HCT116 (cell line): Measurements from ENCODE around the gene CRY2. TPM values are rescaled to one million over a fixed set of nuclear protein-coding genes. Genes with fewer than 3 reads are reported as not detected.

Source experiments
- ATAC-seq: fragments of 200-7000 bp; cut with Tn5 transposase; 2 replicates; pipeline ENCODE4 v1.9.1; 2020; ENCODE audit warnings: mild to moderate bottlenecking, moderate library complexity
- BruUV-seq: library from RNA; stranded (reverse); fragments of 400-500 nt; replicated peaks from 2 replicates; lab custom pipeline; 2021; lab: Mats Ljungman, UMichigan
- CTCF ChIA-PET: fragments of 300-600 bp; sonication (Branson Sonifier 250); formaldehyde crosslinking; loops from one replicate; lab custom pipeline; 2021; ENCODE audit warnings: antibody characterized with exemption; lab: Charles Lee
- POLR2A ChIA-PET: fragments of 300-600, 350-600 bp; sonication (Branson Sonifier 250); formaldehyde crosslinking; loops from one replicate; lab custom pipeline; 2021; ENCODE audit warnings: antibody characterized with exemption; lab: Charles Lee
- RAD21 ChIA-PET, 2 experiments: fragments of 300-600 bp; sonication (Branson Sonifier 250); formaldehyde crosslinking; loops; one replicate each; lab custom pipeline; 2023; ENCODE audit warnings: low total read pairs in 2 of 2; ENCODE audit not compliant: uncharacterized antibody in 2 of 2, unreplicated experiment in 2 of 2, low non-redundant PET in 1 of 2; lab: Charles Lee
- DNase-seq: peaks from one replicate; pipeline ENCODE4 v3.0.0-alpha.2; 2010; ENCODE audit warnings: low read depth, low spot score
- H2AFZ ChIP-seq: fragments of 200-600 bp; shearing (Covaris generic), sonication (generic); 2 replicates; pipeline ENCODE4 v1.6.1; 2017; ENCODE audit warnings: low read depth, mixed run types, mixed read lengths, antibody characterized with exemption, low read length; ENCODE audit not compliant: poor library complexity, severe bottlenecking
- H3K27ac ChIP-seq: 2 replicates; pipeline ENCODE4 v1.5.1; 2012; ENCODE audit warnings: low read depth, low read length
- H3K27me3 ChIP-seq: fragments of 200-600 bp; sonication (generic); 2 replicates; pipeline ENCODE4 v1.6.1; 2016; ENCODE audit warnings: mixed run types, low read length, mixed read lengths; ENCODE audit not compliant: insufficient read depth
- H3K36me3 ChIP-seq, 2 experiments: fragments of 200-500 bp in 1 of 2; fragments of 200-600 bp in 1 of 2; sonication (Bioruptor generic) in 1 of 2; sonication (generic) in 1 of 2; 2 replicates each; pipeline versions ENCODE4 v1.5.1 to v1.6.1; 2014 to 2016; ENCODE audit warnings: low read length in 2 of 2, inconsistent platforms in 1 of 2, mixed read lengths in 1 of 2, mixed run types in 1 of 2; ENCODE audit not compliant: insufficient read depth in 2 of 2, control insufficient read depth in 1 of 2
- H3K4me1 ChIP-seq, 2 experiments: fragments of 200-600 bp in 1 of 2; sonication (generic) in 1 of 2; 2 replicates each; pipeline versions ENCODE4 v1.5.1 to v1.6.1; 2012 to 2017; ENCODE audit warnings: low read length in 2 of 2, inconsistent platforms in 1 of 2, mild to moderate bottlenecking in 1 of 2, mixed read lengths in 1 of 2, mixed run types in 1 of 2, moderate library complexity in 1 of 2; ENCODE audit not compliant: insufficient read depth in 2 of 2, control insufficient read depth in 1 of 2
- H3K4me2 ChIP-seq: fragments of 200-600 bp; sonication (generic); 2 replicates; pipeline ENCODE4 v1.6.1; 2017; ENCODE audit warnings: mixed run types, low read length, mixed read lengths
- H3K4me3 ChIP-seq, 2 experiments: fragments of 200-600 bp in 1 of 2; sonication (generic) in 1 of 2; replicated peaks in 1 of 2; 2 replicates each; pipeline ENCODE4 v1.5.1; 2011 to 2016; ENCODE audit warnings: low read length in 2 of 2, control low read depth in 1 of 2, low read depth in 1 of 2, mild to moderate bottlenecking in 1 of 2, mixed read lengths in 1 of 2, mixed run types in 1 of 2
- H3K79me2 ChIP-seq: fragments of 200-600 bp; sonication (generic); 2 replicates; pipeline ENCODE4 v1.6.1; 2017; ENCODE audit warnings: mild to moderate bottlenecking, mixed run types, low read length, moderate library complexity, mixed read lengths; ENCODE audit not compliant: insufficient read depth
- H3K9ac ChIP-seq: fragments of 200-600 bp; sonication (generic); 2 replicates; pipeline ENCODE4 v1.6.1; 2016; ENCODE audit warnings: low read length, mixed read lengths
- H3K9me2 ChIP-seq: fragments of 200-600 bp; sonication (generic), shearing (Covaris generic); 2 replicates; pipeline ENCODE4 v1.6.1; 2017; ENCODE audit warnings: mixed run types, mild to moderate bottlenecking, moderate library complexity; ENCODE audit not compliant: insufficient read depth
- H3K9me3 ChIP-seq, 2 experiments: fragments of 200-500 bp in 1 of 2; fragments of 200-600 bp in 1 of 2; sonication (Bioruptor generic) in 1 of 2; sonication (generic) in 1 of 2; 2 replicates each; pipeline ENCODE4 v1.6.1; 2014 to 2017; ENCODE audit warnings: low read length in 2 of 2, mixed read lengths in 2 of 2, inconsistent platforms in 1 of 2, low read depth in 1 of 2, mild to moderate bottlenecking in 1 of 2, mixed run types in 1 of 2, moderate library complexity in 1 of 2; ENCODE audit not compliant: control insufficient read depth in 1 of 2, insufficient read depth in 1 of 2
- H4K20me1 ChIP-seq: fragments of 200-600 bp; sonication (generic), shearing (Covaris generic); 2 replicates; pipeline ENCODE4 v1.6.1; 2017; ENCODE audit warnings: mixed run types, mild to moderate bottlenecking, moderate library complexity; ENCODE audit not compliant: insufficient read depth
- EGR1 ChIP-seq: IDR thresholded peaks from 2 replicates; pipeline ENCODE4 v1.6.1; 2012; ENCODE audit warnings: low read depth
- ELF1 ChIP-seq: IDR thresholded peaks from 2 replicates; pipeline ENCODE4 v1.6.1; 2012; ENCODE audit warnings: low read depth, borderline replicate concordance
- FOSL1 ChIP-seq: IDR thresholded peaks from 2 replicates; pipeline ENCODE4 v1.6.1; 2012; ENCODE audit warnings: low read depth
- JUND ChIP-seq: IDR thresholded peaks from 2 replicates; pipeline ENCODE4 v1.6.1; 2012
- POLR2A ChIP-seq: IDR thresholded peaks from 2 replicates; pipeline ENCODE4 v1.7.0; 2011; ENCODE audit warnings: borderline replicate concordance; ENCODE audit not compliant: insufficient read depth, insufficient read length; ENCODE audit errors: extremely low read depth
- RAD21 ChIP-seq: IDR thresholded peaks from 2 replicates; pipeline ENCODE4 v1.6.1; 2012; ENCODE audit warnings: low read depth, mild to moderate bottlenecking
- REST ChIP-seq: IDR thresholded peaks from 2 replicates; pipeline ENCODE4 v1.6.1; 2012; ENCODE audit warnings: low read depth
- TCF7L2 ChIP-seq: IDR thresholded peaks from 2 replicates; pipeline ENCODE4 v1.7.0; 2011; ENCODE audit warnings: borderline replicate concordance, inconsistent platforms; ENCODE audit not compliant: insufficient read depth, insufficient read length; ENCODE audit errors: extremely low read depth
- ZBTB33 ChIP-seq: IDR thresholded peaks from 2 replicates; pipeline ENCODE4 v1.6.1; 2011; ENCODE audit warnings: mild to moderate bottlenecking, low read length, moderate library complexity; ENCODE audit not compliant: insufficient replicate concordance; ENCODE audit errors: extremely low read depth
- ZFX ChIP-seq: fragments of 450-650 bp; IDR thresholded peaks from 2 replicates; pipeline ENCODE4 v1.6.1; 2017
- ZNF274 ChIP-seq: fragments of 200-500 bp; sonication (Bioruptor generic); IDR thresholded peaks from 2 replicates; pipeline ENCODE4 v1.6.1; 2014; ENCODE audit warnings: mild to moderate bottlenecking, low read depth, low read length, inconsistent platforms
- intact Hi-C: fragments of 100-400 bp; cut with micrococcal nuclease; formaldehyde crosslinking; loops from 2 replicates; pipeline ENCODE4 v1.10.0; 2022
- total RNA-seq: library from RNA; stranded (reverse); gene quantifications from one replicate; pipeline ENCODE4 v1.2.1, GENCODE V29; 2021; ENCODE audit not compliant: unreplicated experiment

Gene CRY2
- total RNA-seq, 1 experiment from 2014 or later = 18.0 TPM

GRCh38 chr11:45828996-45829395, 18.3 kb upstream of the CRY2 start:
- no peaks in the 10 kb centered on the region for H3K79me2 ChIP-seq
- no peaks in the 10 kb centered on the region for H3K9me2 ChIP-seq
- BruUV-seq = no TSS peak
- no peak overlapping the region for H3K9ac ChIP-seq
- H3K27ac ChIP-seq = no peak overlapping the region
- no peaks in the 10 kb centered on the region for H4K20me1 ChIP-seq
- no peaks in the 10 kb centered on the region for H3K36me3 ChIP-seq
- RAD21 ChIA-PET = no interaction called here
- CTCF ChIA-PET = no interaction called here
- no peak overlapping the region for H2AFZ ChIP-seq
- no peak overlapping the region for H3K4me3 ChIP-seq
- no peak for DNase-seq
- no peak for ATAC-seq
- POLR2A ChIA-PET = no interaction called here
- H3K4me2 ChIP-seq = no peak overlapping the region
- H3K4me1 ChIP-seq = peaks cover 3 to 4% of the 10 kb centered on the region in 2 experiments; a peak in 2 of 4 replicates
- no peak for TF ChIP-seq REST
- H3K9me3 ChIP-seq = no peaks in the 10 kb centered on the region
- intact Hi-C loops = no loop called here
- H3K27me3 ChIP-seq = peaks cover 13% of the 10 kb centered on the region; the same call in 1 of the 2 replicates

GRCh38 chr11:45830596-45830995, 16.7 kb upstream of the CRY2 start:
- no peaks in the 10 kb centered on the region for H3K9me3 ChIP-seq
- CTCF ChIA-PET = interaction anchor here (1.3 kb wide), 1 partner anchor 59 kb away, joined by 3 read pairs; no protein-coding TSS in a partner anchor
- H3K27ac ChIP-seq = no peak overlapping the region
- RAD21 ChIA-PET = no interaction called here
- no peak overlapping the region for H3K9ac ChIP-seq
- ATAC-seq = no peak
- no peaks in the 10 kb centered on the region for H3K36me3 ChIP-seq
- H3K9me2 ChIP-seq = no peaks in the 10 kb centered on the region
- POLR2A ChIA-PET = no interaction called here
- peaks cover 13% of the 10 kb centered on the region; the same call in 1 of the 2 replicates for H3K27me3 ChIP-seq
- no TSS peak for BruUV-seq
- peaks cover 3 to 4% of the 10 kb centered on the region in 2 experiments; a peak in 2 of 4 replicates for H3K4me1 ChIP-seq
- no peak overlapping the region for H3K4me3 ChIP-seq
- intact Hi-C loops = no loop called here
- H2AFZ ChIP-seq = no peak overlapping the region
- no peak overlapping the region for H3K4me2 ChIP-seq
- H4K20me1 ChIP-seq = no peaks in the 10 kb centered on the region
- no peaks in the 10 kb centered on the region for H3K79me2 ChIP-seq
- no peak for DNase-seq
- TF ChIP-seq TCF7L2 (no peak), POLR2A (no peak), ELF1 (no peak), JUND (no peak), ZBTB33 (no peak), ZFX (no peak), RAD21 (no peak), EGR1 (no peak), REST (no peak), ZNF274 (no peak), FOSL1 (no peak)
